GM12892 (cell line): Measurements from ENCODE around the gene SCFD2.
"Not testable (repeated sequence)": the region's sequence is repeated elsewhere in the genome, so short reads cannot be mapped to it uniquely, and the experiment has no call there.

Experiments
- POLR2A ChIP-seq: IDR thresholded peaks from 2 replicates; pipeline ENCODE4 v1.6.1; 2011; ENCODE audit warnings: low read depth, low read length, control low read depth
- POLR2AphosphoS5 ChIP-seq: IDR thresholded peaks from 2 replicates; pipeline ENCODE4 v1.6.1; 2011; ENCODE audit warnings: low read depth, low read length, control low read depth

DNA sequence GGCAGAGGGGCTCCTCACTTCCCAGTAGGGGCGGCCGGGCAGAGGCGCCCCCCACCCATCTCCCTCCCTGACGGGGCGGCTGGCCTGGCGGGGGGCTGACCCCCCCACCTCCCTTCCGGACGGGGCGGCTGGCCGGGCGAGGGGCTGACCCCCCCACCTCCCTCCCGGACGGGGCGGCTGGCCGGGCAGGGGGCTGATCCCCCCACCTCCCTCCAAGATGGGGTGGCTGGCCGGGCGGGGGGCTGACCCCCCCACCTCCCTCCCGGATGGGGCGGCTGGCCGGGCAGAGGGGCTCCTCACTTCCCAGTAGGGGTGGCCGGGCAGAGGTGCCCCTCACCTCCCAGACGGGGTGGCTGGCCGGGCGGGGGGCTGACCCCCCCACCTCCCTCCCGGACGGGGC lies 128.1 kb downstream of the SCFD2 start:
- TF ChIP-seq POLR2A, POLR2AphosphoS5: not testable (repeated sequence)
